ENCODE measurements around the gene NECAB3.

The NECAB3 gene

DNA sequence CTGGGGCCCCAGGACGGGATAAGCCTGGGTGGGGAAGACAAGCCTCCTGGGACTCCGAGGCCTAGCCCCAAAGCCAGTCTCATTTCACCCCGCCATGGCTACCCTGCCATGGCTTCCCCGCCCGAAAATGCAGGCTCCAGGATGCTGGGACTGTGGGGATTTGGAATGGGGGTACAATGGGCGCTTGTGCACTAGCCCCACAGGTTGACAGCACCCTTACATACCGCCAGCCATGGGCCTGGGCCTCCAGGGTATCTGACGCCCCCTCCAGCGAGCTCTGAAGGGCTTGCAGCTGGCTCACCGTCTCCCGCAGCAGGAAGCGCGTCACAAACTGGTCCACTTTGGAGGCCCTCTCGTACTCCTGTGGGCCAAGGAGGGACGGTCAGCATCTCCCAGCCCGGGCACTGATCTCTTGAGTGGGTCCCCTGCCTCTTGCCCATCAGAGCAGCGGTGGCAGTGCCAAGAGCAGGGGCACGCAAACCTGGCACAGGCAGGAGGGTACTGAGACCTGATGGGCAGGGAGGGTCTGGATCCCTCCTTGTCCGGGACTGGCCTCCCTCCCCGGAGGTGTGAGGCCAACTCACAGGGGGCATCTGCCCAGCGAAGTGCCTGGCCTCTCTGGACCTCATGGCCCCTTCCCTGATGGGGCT lies 14.1 kb downstream of the NECAB3 start:
- TF ChIP-seq, protein P1, sequence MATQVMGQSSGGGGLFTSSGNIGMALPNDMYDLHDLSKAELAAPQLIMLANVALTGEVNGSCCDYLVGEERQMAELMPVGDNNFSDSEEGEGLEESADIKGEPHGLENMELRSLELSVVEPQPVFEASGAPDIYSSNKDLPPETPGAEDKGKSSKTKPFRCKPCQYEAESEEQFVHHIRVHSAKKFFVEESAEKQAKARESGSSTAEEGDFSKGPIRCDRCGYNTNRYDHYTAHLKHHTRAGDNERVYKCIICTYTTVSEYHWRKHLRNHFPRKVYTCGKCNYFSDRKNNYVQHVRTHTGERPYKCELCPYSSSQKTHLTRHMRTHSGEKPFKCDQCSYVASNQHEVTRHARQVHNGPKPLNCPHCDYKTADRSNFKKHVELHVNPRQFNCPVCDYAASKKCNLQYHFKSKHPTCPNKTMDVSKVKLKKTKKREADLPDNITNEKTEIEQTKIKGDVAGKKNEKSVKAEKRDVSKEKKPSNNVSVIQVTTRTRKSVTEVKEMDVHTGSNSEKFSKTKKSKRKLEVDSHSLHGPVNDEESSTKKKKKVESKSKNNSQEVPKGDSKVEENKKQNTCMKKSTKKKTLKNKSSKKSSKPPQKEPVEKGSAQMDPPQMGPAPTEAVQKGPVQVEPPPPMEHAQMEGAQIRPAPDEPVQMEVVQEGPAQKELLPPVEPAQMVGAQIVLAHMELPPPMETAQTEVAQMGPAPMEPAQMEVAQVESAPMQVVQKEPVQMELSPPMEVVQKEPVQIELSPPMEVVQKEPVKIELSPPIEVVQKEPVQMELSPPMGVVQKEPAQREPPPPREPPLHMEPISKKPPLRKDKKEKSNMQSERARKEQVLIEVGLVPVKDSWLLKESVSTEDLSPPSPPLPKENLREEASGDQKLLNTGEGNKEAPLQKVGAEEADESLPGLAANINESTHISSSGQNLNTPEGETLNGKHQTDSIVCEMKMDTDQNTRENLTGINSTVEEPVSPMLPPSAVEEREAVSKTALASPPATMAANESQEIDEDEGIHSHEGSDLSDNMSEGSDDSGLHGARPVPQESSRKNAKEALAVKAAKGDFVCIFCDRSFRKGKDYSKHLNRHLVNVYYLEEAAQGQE (IDR thresholded peaks at IDR 0.05; ENCODE audit: insufficient replicate concordance, low read depth), result no peak
- TF ChIP-seq SPI1 (IDR thresholded peaks at IDR 0.05; ENCODE audit: borderline replicate concordance, low read depth), result no peak
- Histone ChIP-seq H3K27ac (replicated peaks) (no peak overlapping the region), H3K27me3 (ENCODE audit: insufficient read depth, poor library complexity, severe bottlenecking) (no peaks in the 10 kb centered on the region), H3K4me3 (replicated peaks; ENCODE audit: insufficient read depth, low read length) (no peak overlapping the region)
- no peak for DNase-seq (ENCODE audit: low read depth in 1 of 2, low spot score in 1 of 2)

DNA sequence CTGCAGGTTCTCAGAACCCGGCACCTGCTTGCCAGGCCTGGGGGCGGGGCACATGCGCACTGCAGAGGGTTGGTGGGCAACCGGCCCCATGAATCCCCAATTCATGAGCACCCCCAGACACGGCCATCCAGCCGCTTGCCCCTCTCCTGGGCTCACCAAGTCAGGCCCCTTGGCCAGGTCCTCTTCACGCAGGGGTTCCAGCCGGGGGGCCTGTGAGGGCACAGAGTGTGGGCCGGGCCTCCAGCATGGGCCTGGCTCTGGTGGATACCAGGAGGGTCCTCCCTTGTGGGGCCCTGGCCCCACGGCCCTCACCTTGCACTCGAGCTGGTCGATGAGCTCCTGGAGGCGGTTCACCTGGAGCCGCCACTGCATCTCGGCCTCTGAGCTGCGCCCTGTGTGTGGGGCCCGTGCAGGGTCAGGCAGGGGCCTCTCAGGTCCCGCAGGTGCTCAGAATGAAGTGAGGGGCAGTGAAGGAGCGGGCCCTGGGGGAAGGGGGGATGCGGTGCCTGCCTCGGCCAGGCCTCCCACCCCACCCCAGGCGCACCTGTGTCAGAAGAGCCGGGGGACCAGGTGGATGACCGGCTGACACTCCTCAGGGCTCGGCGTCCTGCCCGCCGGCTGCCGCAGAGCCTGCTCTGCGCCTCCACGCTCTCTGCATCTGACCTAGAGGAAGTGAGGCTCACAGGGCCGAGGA lies 14.7 kb downstream of the NECAB3 start:
- TF ChIP-seq, protein P1 (IDR thresholded peaks at IDR 0.05; ENCODE audit: insufficient replicate concordance, low read depth), result no peak
- TF ChIP-seq SPI1 (IDR thresholded peaks at IDR 0.05; ENCODE audit: borderline replicate concordance, low read depth), result no peak
- Histone ChIP-seq H3K4me3 (replicated peaks; ENCODE audit: insufficient read depth, low read length) (no peak overlapping the region), H3K27ac (replicated peaks) (no peak overlapping the region), H3K27me3 (ENCODE audit: insufficient read depth, poor library complexity, severe bottlenecking) (no peaks in the 10 kb centered on the region)
- DNase-seq (ENCODE audit: low read depth in 1 of 2, low spot score in 1 of 2), result no peak

DNA sequence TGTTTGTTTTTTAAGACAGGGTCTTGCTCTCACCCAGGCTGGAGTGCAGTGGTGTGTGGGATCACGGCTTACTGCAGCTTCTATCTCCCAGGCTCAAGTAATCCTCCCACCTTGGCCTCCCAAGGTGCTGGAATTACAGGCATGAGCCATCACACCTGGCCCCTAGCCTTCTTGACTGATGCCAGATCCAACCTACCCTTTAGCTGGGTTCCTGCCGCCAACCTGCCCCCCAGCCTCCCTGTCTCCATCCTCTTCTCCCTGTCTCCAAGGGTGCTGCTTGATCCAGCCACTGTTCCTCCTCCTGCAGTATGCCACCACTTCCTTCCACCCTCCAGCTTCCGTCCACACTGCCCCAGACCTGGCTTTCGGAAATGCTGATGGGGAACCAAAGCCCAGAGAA lies 15.3 kb downstream of the NECAB3 start:
- H3K4me3 ChIP-seq (replicated peaks; ENCODE audit: insufficient read depth, low read length), result no peak overlapping the region
- no peaks in the 10 kb centered on the region for H3K27me3 ChIP-seq (ENCODE audit: insufficient read depth, poor library complexity, severe bottlenecking)
- no peak for TF ChIP-seq GABPA (IDR thresholded peaks at IDR 0.05; ENCODE audit: low read depth)
- TF ChIP-seq POLR2AphosphoS5 (IDR thresholded peaks at IDR 0.05; ENCODE audit: low read depth), result no peak
- TF ChIP-seq, protein P2, sequence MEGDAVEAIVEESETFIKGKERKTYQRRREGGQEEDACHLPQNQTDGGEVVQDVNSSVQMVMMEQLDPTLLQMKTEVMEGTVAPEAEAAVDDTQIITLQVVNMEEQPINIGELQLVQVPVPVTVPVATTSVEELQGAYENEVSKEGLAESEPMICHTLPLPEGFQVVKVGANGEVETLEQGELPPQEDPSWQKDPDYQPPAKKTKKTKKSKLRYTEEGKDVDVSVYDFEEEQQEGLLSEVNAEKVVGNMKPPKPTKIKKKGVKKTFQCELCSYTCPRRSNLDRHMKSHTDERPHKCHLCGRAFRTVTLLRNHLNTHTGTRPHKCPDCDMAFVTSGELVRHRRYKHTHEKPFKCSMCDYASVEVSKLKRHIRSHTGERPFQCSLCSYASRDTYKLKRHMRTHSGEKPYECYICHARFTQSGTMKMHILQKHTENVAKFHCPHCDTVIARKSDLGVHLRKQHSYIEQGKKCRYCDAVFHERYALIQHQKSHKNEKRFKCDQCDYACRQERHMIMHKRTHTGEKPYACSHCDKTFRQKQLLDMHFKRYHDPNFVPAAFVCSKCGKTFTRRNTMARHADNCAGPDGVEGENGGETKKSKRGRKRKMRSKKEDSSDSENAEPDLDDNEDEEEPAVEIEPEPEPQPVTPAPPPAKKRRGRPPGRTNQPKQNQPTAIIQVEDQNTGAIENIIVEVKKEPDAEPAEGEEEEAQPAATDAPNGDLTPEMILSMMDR (IDR thresholded peaks at IDR 0.05; ENCODE audit: insufficient read depth, low read length), result no peak
- TF ChIP-seq, protein P1 (IDR thresholded peaks at IDR 0.05; ENCODE audit: insufficient replicate concordance, low read depth), result no peak
- no peak for TF ChIP-seq SPI1 (IDR thresholded peaks at IDR 0.05; ENCODE audit: borderline replicate concordance, low read depth)
- H3K27ac ChIP-seq (replicated peaks), result no peak overlapping the region
- no peak for DNase-seq (ENCODE audit: low read depth in 1 of 2, low spot score in 1 of 2)

DNA sequence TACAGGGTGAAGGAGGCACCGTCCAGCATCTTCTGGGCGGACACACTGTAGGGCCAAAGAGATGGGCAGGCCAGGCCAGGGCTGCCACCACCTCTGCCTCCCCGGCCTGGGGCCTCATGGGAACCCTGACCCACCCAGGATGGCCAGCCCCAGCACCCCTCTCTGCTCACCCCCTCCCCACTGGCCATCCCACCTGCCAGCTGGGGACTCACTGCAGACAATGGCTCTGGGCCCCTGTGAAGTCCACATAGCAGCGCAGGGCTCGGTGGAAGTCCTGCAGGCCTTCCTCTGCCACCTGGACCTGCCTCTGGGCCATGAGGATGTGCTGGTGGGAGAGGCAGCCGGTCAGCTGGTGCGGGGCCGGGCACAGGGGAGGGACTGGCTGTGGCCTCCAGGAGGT lies 15.7 kb downstream of the NECAB3 start:
- H3K4me3 ChIP-seq (replicated peaks; ENCODE audit: insufficient read depth, low read length), result no peak overlapping the region
- DNase-seq (ENCODE audit: low read depth in 1 of 2, low spot score in 1 of 2), result no peak
- TF ChIP-seq, protein P1 (IDR thresholded peaks at IDR 0.05; ENCODE audit: insufficient replicate concordance, low read depth), result no peak
- no peak for TF ChIP-seq SPI1 (IDR thresholded peaks at IDR 0.05; ENCODE audit: borderline replicate concordance, low read depth)
- no peak for TF ChIP-seq GABPA (IDR thresholded peaks at IDR 0.05; ENCODE audit: low read depth)
- TF ChIP-seq, protein P2 (IDR thresholded peaks at IDR 0.05; ENCODE audit: insufficient read depth, low read length), result no peak
- no peak for TF ChIP-seq POLR2AphosphoS5 (IDR thresholded peaks at IDR 0.05; ENCODE audit: low read depth)
- H3K27me3 ChIP-seq (ENCODE audit: insufficient read depth, poor library complexity, severe bottlenecking), result no peaks in the 10 kb centered on the region
- H3K27ac ChIP-seq (replicated peaks), result no peak overlapping the region

Data from HL-60 (cell line).